Mucosa of rectum (tissue), 2 donors: ENCODE measurements around the gene SRRD.

ENCODE experiments used
- H3K27ac ChIP-seq, 2 donors: one replicate each; pipeline ENCODE4 v1.7.0; 2013; ENCODE audit warnings: inconsistent platforms in 2 of 2, low read depth in 2 of 2, low read length in 2 of 2
- H3K27me3 ChIP-seq, 2 donors: one replicate each; pipeline ENCODE4 v1.7.0; 2013; ENCODE audit warnings: low read length in 2 of 2; ENCODE audit not compliant: control insufficient read depth in 2 of 2, insufficient read depth in 2 of 2
- H3K36me3 ChIP-seq, 2 donors: one replicate each; pipeline ENCODE4 v1.7.0; 2013; ENCODE audit warnings: low read length in 2 of 2; ENCODE audit not compliant: control insufficient read depth in 2 of 2, insufficient read depth in 2 of 2
- H3K4me1 ChIP-seq, 2 donors: one replicate each; pipeline ENCODE4 v1.7.0; 2013; ENCODE audit warnings: low read length in 2 of 2, mild to moderate bottlenecking in 1 of 2; ENCODE audit not compliant: control insufficient read depth in 2 of 2, insufficient read depth in 2 of 2
- H3K4me3 ChIP-seq, 2 donors: one replicate each; pipeline ENCODE4 v1.7.0; 2013; ENCODE audit warnings: low read length in 2 of 2
- H3K9ac ChIP-seq, 2 donors: one replicate each; pipeline ENCODE4 v1.7.0; 2013; ENCODE audit warnings: low read length in 2 of 2, low read depth in 1 of 2, mild to moderate bottlenecking in 1 of 2
- H3K9me3 ChIP-seq, 2 donors: one replicate each; pipeline ENCODE4 v1.7.0; 2013; ENCODE audit warnings: low read length in 2 of 2; ENCODE audit not compliant: control insufficient read depth in 2 of 2
- donor health status: healthy.
- donor health status: Normal muscosa, but diverticular disease.

SRRD gene

GRCh38 chr22:26453812-26454500 lies 29.7 kb upstream of the SRRD start:
- no peaks in the 10 kb centered on the region for H3K9me3 ChIP-seq
- no peak overlapping the region for H3K9ac ChIP-seq
- H3K36me3 ChIP-seq: peaks cover 39 to 52% of the 10 kb centered on the region in 2 donors
- no peak overlapping the region for H3K27ac ChIP-seq
- no peaks in the 10 kb centered on the region for H3K27me3 ChIP-seq
- no peaks in the 10 kb centered on the region for H3K4me1 ChIP-seq
- H3K4me3 ChIP-seq: no peak overlapping the region

DNA sequence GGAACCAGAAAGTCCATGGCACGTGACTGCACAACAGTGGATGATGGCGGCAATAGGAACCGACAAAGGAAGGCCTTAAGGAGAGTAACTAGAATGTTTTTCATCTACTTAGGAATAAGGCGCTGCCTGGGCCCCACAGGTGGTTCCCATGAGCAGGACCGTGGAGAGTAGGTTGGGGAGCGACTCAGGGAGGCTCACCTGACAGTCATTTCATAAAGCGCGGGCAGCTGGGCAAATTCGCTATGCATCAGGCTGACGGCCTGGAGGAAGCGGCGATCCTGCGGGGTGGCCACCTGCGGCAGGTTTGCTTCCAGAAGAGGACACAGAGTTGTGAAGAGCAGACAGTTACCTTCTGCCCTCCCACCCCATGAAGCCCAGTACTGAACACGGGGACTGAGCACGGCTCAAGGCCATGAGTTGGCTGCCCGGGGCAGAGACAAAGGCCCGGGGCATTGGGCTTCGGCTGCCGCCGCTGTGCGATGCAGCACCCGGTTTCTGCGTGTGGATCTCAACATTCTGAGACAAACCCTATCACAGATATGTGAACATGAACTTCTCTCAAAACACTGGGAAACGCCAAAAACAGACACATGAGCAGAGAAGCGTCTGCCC lies 25.9 kb upstream of the SRRD start:
- peaks cover 38 to 40% of the 10 kb centered on the region in 2 donors for H3K36me3 ChIP-seq
- H3K27ac ChIP-seq: no peak overlapping the region
- H3K4me1 ChIP-seq: no peaks in the 10 kb centered on the region
- H3K27me3 ChIP-seq: no peaks in the 10 kb centered on the region
- no peak overlapping the region for H3K4me3 ChIP-seq
- no peaks in the 10 kb centered on the region for H3K9me3 ChIP-seq
- no peak overlapping the region for H3K9ac ChIP-seq

DNA sequence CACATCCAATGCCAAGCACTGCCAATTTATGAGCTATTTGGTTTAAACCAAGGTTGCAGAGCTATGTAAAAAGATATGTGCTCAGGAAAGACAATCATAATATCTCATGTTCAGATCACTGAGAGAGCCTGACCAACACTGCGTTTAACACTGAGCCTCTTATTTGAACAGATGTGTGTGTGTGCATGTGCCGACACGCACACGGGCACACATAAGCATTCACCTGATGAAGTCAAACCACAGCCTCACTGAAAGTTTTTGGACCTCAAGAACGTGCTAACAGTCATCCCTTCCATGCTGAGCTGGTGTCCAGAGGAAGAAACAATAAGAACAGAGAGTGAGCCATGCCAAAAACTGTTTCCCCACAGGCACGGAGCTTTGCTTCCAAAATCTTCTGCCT lies 23.5 kb upstream of the SRRD start:
- H3K4me1 ChIP-seq: no peaks in the 10 kb centered on the region
- H3K36me3 ChIP-seq: peaks cover 42 to 49% of the 10 kb centered on the region in 2 donors
- H3K27me3 ChIP-seq: no peaks in the 10 kb centered on the region
- H3K4me3 ChIP-seq: no peak overlapping the region
- no peak overlapping the region for H3K27ac ChIP-seq
- H3K9ac ChIP-seq: no peak overlapping the region
- H3K9me3 ChIP-seq: no peaks in the 10 kb centered on the region

GRCh38 chr22:26461188-26461810 lies 22.4 kb upstream of the SRRD start:
- peaks cover 48 to 60% of the 10 kb centered on the region in 2 donors for H3K36me3 ChIP-seq
- H3K9me3 ChIP-seq: no peaks in the 10 kb centered on the region
- H3K4me1 ChIP-seq: no peaks in the 10 kb centered on the region
- H3K27ac ChIP-seq: no peak overlapping the region
- no peaks in the 10 kb centered on the region for H3K27me3 ChIP-seq
- no peak overlapping the region for H3K9ac ChIP-seq
- H3K4me3 ChIP-seq: no peak overlapping the region

DNA sequence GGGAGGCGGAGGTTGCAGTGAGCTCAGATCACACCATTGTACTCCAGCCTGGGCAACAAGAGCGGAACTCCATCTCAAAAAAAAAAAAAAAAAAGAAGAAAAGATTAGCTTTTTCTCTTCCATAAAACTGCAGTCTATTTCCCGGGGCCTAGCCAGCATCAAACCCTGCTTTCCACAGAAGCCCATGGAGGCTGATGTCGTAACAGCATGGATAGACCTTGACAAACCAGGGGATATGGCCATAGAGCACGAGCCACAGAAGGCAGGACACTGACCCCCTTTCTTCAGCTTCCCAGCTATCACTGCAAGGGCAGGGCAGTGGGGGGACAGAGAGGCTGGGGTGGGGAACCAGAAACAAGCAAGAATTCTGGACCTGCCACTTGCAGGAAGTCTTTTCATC lies 21.6 kb upstream of the SRRD start:
- Histone ChIP-seq H3K4me1 (no peaks in the 10 kb centered on the region), H3K27me3 (no peaks in the 10 kb centered on the region), H3K4me3 (no peak overlapping the region), H3K9ac (no peak overlapping the region), H3K9me3 (no peaks in the 10 kb centered on the region), H3K36me3 (peaks cover 49 to 67% of the 10 kb centered on the region in 2 donors), H3K27ac (no peak overlapping the region)

GRCh38 chr22:26462641-26463040 lies 21.0 kb upstream of the SRRD start:
- Histone ChIP-seq H3K9me3 (no peaks in the 10 kb centered on the region), H3K27me3 (no peaks in the 10 kb centered on the region), H3K36me3 (peaks cover 49 to 70% of the 10 kb centered on the region in 2 donors), H3K9ac (no peak overlapping the region), H3K4me1 (no peaks in the 10 kb centered on the region), H3K27ac (no peak overlapping the region), H3K4me3 (no peak overlapping the region)

DNA sequence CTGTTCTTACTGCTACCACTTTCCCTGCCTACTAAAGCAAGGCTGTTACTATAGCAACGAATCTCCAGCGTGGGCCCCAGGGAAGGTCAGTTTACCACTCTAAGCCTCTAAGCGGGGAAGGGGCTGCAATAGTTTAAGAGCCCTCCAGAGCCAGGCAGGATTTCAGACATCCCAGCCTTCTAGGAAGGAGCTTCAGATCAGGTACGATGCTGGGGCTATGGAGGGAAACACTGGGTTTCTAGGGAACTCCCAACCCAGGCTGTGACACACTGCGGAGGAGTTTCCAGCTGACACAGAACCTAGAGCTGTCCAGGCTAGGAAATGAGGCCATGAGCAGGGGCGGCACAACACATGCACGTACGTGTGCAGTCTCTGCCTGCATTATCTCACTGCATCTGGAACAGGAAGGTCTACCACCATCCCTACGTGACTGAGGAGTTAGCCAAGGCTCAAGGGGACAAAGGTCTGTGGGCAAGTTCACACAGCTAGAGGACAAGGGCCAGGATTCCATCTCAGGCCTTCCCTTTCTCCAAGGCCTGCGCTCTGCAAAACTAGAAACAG lies 20.5 kb upstream of the SRRD start:
- Histone ChIP-seq H3K9me3 (no peaks in the 10 kb centered on the region), H3K36me3 (peaks cover 46 to 67% of the 10 kb centered on the region in 2 donors), H3K9ac (no peak overlapping the region), H3K27ac (no peak overlapping the region), H3K27me3 (no peaks in the 10 kb centered on the region), H3K4me1 (no peaks in the 10 kb centered on the region), H3K4me3 (no peak overlapping the region)

GRCh38 chr22:26463688-26464087 lies 20.0 kb upstream of the SRRD start:
- Histone ChIP-seq H3K9ac (no peak overlapping the region), H3K4me3 (no peak overlapping the region), H3K9me3 (no peaks in the 10 kb centered on the region), H3K4me1 (no peaks in the 10 kb centered on the region), H3K27me3 (no peaks in the 10 kb centered on the region), H3K27ac (no peak overlapping the region), H3K36me3 (peaks cover 47 to 69% of the 10 kb centered on the region in 2 donors)

- Histone ChIP-seq H3K27ac (no peak overlapping the region), H3K4me3 (no peak overlapping the region), H3K4me1 (no peaks in the 10 kb centered on the region), H3K9ac (no peak overlapping the region), H3K36me3 (peaks cover 50 to 70% of the 10 kb centered on the region in 2 donors), H3K9me3 (no peaks in the 10 kb centered on the region), H3K27me3 (no peaks in the 10 kb centered on the region)
Observed at GRCh38 chr22:26464312-26464711, 19.4 kb upstream of the SRRD start.

GRCh38 chr22:26466196-26466595 lies 17.5 kb upstream of the SRRD start:
- Histone ChIP-seq H3K36me3 (peaks cover 62 to 83% of the 10 kb centered on the region in 2 donors), H3K27me3 (no peaks in the 10 kb centered on the region), H3K27ac (no peak overlapping the region), H3K4me1 (no peaks in the 10 kb centered on the region), H3K9me3 (no peaks in the 10 kb centered on the region), H3K4me3 (no peak overlapping the region), H3K9ac (no peak overlapping the region)
